Gastrocnemius medialis (tissue), 4 donors: ENCODE measurements around the gene LRMDA. TPM values are rescaled to one million over a fixed set of nuclear protein-coding genes. Genes with fewer than 3 reads are reported as not detected.
A peak's percentile ranks its signal among the peaks of the same experiment; 100 is the strongest.

Source experiments
- ATAC-seq, 2 donors: fragments of 150-250 bp; one replicate each; pipeline ENCODE4 v1.9.1; 2016
- DNase-seq, 2 donors: peaks; one replicate each; pipeline ENCODE4 v3.0.0-alpha.2; 2019
- H3K27ac ChIP-seq, 4 donors: fragments of 200-600 bp; sonication (generic); 1 replicate in 1 of 4; 2 replicates in 3 of 4; pipeline ENCODE4 v1.5.1; 2016 to 2018; ENCODE audit warnings: mild to moderate bottlenecking in 2 of 4, moderate library complexity in 1 of 4
- H3K27me3 ChIP-seq, 3 donors: fragments of 200-600 bp; sonication (generic) in 2 of 3; 1 replicate in 1 of 3; 2 replicates in 2 of 3; pipeline versions ENCODE4 v1.5.1 to v1.6.0; 2016 to 2019; ENCODE audit warnings: mild to moderate bottlenecking in 1 of 3, moderate library complexity in 1 of 3
- H3K36me3 ChIP-seq, 2 donors: fragments of 200-600 bp; sonication (generic) in 1 of 2; one replicate each; pipeline ENCODE4 v1.5.1; 2017 to 2018
- H3K4me1 ChIP-seq, 2 donors: fragments of 200-600 bp; sonication (generic) in 1 of 2; one replicate each; pipeline ENCODE4 v1.5.1; 2016 to 2017; ENCODE audit warnings: mild to moderate bottlenecking in 2 of 2
- H3K4me3 ChIP-seq, 4 donors: fragments of 200-600 bp; sonication (generic) in 3 of 4; 1 replicate in 1 of 4; 2 replicates in 3 of 4; pipeline ENCODE4 v1.5.1; 2016 to 2019; ENCODE audit warnings: mild to moderate bottlenecking in 2 of 4
- H3K9me3 ChIP-seq, 3 donors: fragments of 200-600 bp; sonication (generic) in 2 of 3; 1 replicate in 1 of 3; 2 replicates in 2 of 3; pipeline ENCODE4 v1.5.1; 2016 to 2019
- CTCF ChIP-seq, 5 experiments: fragments of 450-650 bp in 3 of 5; fragments of 200-600 bp in 2 of 5; sonication (generic) in 2 of 5; IDR thresholded peaks in 4 of 5; conservative IDR thresholded peaks in 1 of 5; 1 replicate in 4 of 5; 2 replicates in 1 of 5; pipeline ENCODE4 v1.5.1; 2016 to 2019; ENCODE audit warnings: antibody characterized with exemption in 5 of 5, mild to moderate bottlenecking in 3 of 5, moderate library complexity in 3 of 5
- POLR2A ChIP-seq, 2 donors: fragments of 450-650 bp; IDR thresholded peaks; one replicate each; pipeline ENCODE4 v1.6.1; 2017; ENCODE audit warnings: antibody characterized with exemption in 2 of 2, mild to moderate bottlenecking in 2 of 2, moderate library complexity in 2 of 2
- in situ Hi-C, 4 donors: fragments of 200-750 bp; cut with MboI; loops; one replicate each; pipeline versions ENCODE4 v1.15.0 to v1.8.0; 2017; ENCODE audit warnings: low sequenced_read_pairs in 4 of 4
- intact Hi-C: fragments of 100-400 bp; cut with DNase I; formaldehyde crosslinking; loops from one replicate; pipeline ENCODE4 v1.15.1; 2023; ENCODE audit warnings: low total_unique reads
- total RNA-seq, 4 donors: library from RNA; depleted of rRNA; stranded (reverse); fragments of >200 nt; gene quantifications; one replicate each; pipeline versions ENCODE4 v1.1.0 to v1.2.3, GENCODE V29; 2016

Gene LRMDA
- total RNA-seq, 4 donors from 2014 or later: 0.80 to 4.5 (median 1.4) TPM

- intact Hi-C loops (loop anchor here (5.0 kb wide), 1 partner anchor 906 kb away; no protein-coding TSS in a partner anchor), in situ Hi-C loops (loop anchor here in 1 of 4 donors (25.0 kb wide), 1 partner anchor 916 kb away; no protein-coding TSS in a partner anchor)
- Histone ChIP-seq H3K4me1 (peaks cover 0 to 4% of the 10 kb centered on the region in 2 donors), H3K9me3 (no peaks in the 10 kb centered on the region), H3K27ac (no peak overlapping the region), H3K36me3 (no peaks in the 10 kb centered on the region), H3K27me3 (no peaks in the 10 kb centered on the region), H3K4me3 (no peak overlapping the region)
- ATAC-seq (peak; percentile 62 to 75), DNase-seq (peak; percentile 21 to 52)
- TF ChIP-seq POLR2A (IDR thresholded peaks at IDR 0.05) (no peak), CTCF (IDR thresholded peaks at IDR 0.05 in 4 of 5, conservative IDR thresholded peaks at IDR 0.05 in 1 of 5) (peak in 2 of 5 experiments; percentile 12 to 45)
Observed at GRCh38 chr10:76303682-76304316, 872.4 kb downstream of the LRMDA start.

DNA sequence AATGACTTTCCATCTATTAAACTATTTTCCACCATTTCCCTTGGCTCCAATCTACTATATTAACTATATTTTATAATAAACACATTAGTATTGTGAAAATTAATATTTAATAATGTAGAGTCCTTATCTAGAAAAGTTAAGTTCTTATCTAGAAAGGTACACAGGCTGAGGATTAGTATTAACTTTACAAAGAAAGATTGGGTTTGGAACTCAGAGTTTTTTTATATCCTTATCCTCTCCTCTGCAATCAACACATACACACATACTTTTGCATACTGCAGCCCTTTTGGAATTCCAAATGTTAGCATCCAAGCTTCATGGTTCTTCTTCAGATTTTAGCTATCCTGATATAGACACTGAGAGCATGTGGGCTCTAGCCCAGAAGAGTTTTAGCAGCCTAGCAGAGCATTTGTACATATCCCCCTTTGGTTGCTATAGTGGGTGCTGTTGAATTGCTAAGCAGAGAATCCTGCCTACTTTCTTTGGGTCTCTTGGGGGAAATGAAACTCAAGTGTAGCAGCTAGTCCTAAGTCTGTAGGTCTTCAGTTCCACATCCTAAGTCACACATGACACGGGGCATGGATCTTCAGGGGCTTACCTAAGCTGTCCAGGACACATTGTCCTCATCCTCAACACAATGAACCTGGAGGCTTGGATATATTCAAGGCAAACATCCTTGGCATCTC, 874.6 kb downstream of the LRMDA start:
- Histone ChIP-seq H3K36me3 (no peaks in the 10 kb centered on the region), H3K27me3 (no peaks in the 10 kb centered on the region), H3K4me3 (no peak overlapping the region), H3K9me3 (no peaks in the 10 kb centered on the region), H3K4me1 (peaks cover 4 to 6% of the 10 kb centered on the region in 2 donors), H3K27ac (no peak overlapping the region)
- intact Hi-C loops (no loop called here), in situ Hi-C loops (loop anchor here in 1 of 4 donors (25.0 kb wide), 1 partner anchor 919 kb away; no protein-coding TSS in a partner anchor)
- no peak for ATAC-seq
- no peak for TF ChIP-seq CTCF (IDR thresholded peaks at IDR 0.05 in 4 of 5, conservative IDR thresholded peaks at IDR 0.05 in 1 of 5)
- DNase-seq: no peak

DNA sequence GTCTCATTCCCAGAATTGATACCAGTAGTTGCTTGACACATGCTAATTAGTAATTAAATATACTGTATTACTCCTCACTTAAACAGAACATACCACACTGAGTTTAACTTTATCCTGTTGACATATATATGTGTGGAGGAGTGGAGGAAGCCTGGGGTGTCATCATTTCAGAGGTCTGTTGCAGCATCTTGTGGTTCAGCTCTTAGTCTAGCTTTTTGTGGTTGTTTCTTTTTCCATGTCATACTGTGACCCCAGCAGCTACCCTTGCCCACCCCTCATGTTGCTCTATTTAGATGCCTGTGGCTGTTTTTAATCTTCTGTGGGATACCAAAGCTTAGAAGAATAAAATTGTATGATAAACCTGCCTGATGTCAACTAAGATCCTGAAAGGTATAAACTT, 875.4 kb downstream of the LRMDA start:
- no peak for DNase-seq
- H3K9me3 ChIP-seq: no peaks in the 10 kb centered on the region
- H3K4me1 ChIP-seq: peaks cover 4 to 11% of the 10 kb centered on the region in 2 donors
- H3K27me3 ChIP-seq: no peaks in the 10 kb centered on the region
- no peak overlapping the region for H3K4me3 ChIP-seq
- intact Hi-C loops (no loop called here), in situ Hi-C loops (loop anchor here in 1 of 4 donors (25.0 kb wide), 1 partner anchor 920 kb away; no protein-coding TSS in a partner anchor)
- TF ChIP-seq CTCF (IDR thresholded peaks at IDR 0.05 in 4 of 5, conservative IDR thresholded peaks at IDR 0.05 in 1 of 5) (no peak), POLR2A (IDR thresholded peaks at IDR 0.05) (no peak)
- H3K36me3 ChIP-seq: no peaks in the 10 kb centered on the region
- no peak for ATAC-seq
- no peak overlapping the region for H3K27ac ChIP-seq

- DNase-seq (no peak), ATAC-seq (no peak)
- intact Hi-C loops (no loop called here), in situ Hi-C loops (loop anchor here in 1 of 4 donors (25.0 kb wide), 1 partner anchor 922 kb away; no protein-coding TSS in a partner anchor)
- no peaks in the 10 kb centered on the region for H3K36me3 ChIP-seq
- H3K4me3 ChIP-seq: no peak overlapping the region
- no peaks in the 10 kb centered on the region for H3K9me3 ChIP-seq
- no peak overlapping the region for H3K27ac ChIP-seq
- peaks cover 0 to 14% of the 10 kb centered on the region in 2 donors for H3K4me1 ChIP-seq
- no peak for TF ChIP-seq CTCF (IDR thresholded peaks at IDR 0.05 in 4 of 5, conservative IDR thresholded peaks at IDR 0.05 in 1 of 5)
- TF ChIP-seq POLR2A (IDR thresholded peaks at IDR 0.05): no peak
- H3K27me3 ChIP-seq: no peaks in the 10 kb centered on the region
Observed at GRCh38 chr10:76309070-76309469, 877.6 kb downstream of the LRMDA start.
